Umbilical cord (tissue), 2 donors: ENCODE results near the gene ARHGEF19. TPM values are rescaled to one million over a fixed set of nuclear protein-coding genes. Genes with fewer than 3 reads are reported as not detected.
"Not testable (repeated sequence)": the region's sequence is repeated elsewhere in the genome, so short reads cannot be mapped to it uniquely, and the experiment has no call there.

Source experiments
- DNase-seq: peaks from one replicate; pipeline ENCODE4 v3.0.0-alpha.2; 2015; ENCODE audit warnings: low spot score
- total RNA-seq: library from RNA; depleted of rRNA; stranded (reverse); fragments of >200 nt; gene quantifications from one replicate; pipeline ENCODE4 v1.2.3, GENCODE V29; 2014; ENCODE audit warnings: low replicate concordance; ENCODE audit not compliant: insufficient read depth

The ARHGEF19 gene
- total RNA-seq, 1 donor from 2014 or later, result 26.5 TPM

DNA sequence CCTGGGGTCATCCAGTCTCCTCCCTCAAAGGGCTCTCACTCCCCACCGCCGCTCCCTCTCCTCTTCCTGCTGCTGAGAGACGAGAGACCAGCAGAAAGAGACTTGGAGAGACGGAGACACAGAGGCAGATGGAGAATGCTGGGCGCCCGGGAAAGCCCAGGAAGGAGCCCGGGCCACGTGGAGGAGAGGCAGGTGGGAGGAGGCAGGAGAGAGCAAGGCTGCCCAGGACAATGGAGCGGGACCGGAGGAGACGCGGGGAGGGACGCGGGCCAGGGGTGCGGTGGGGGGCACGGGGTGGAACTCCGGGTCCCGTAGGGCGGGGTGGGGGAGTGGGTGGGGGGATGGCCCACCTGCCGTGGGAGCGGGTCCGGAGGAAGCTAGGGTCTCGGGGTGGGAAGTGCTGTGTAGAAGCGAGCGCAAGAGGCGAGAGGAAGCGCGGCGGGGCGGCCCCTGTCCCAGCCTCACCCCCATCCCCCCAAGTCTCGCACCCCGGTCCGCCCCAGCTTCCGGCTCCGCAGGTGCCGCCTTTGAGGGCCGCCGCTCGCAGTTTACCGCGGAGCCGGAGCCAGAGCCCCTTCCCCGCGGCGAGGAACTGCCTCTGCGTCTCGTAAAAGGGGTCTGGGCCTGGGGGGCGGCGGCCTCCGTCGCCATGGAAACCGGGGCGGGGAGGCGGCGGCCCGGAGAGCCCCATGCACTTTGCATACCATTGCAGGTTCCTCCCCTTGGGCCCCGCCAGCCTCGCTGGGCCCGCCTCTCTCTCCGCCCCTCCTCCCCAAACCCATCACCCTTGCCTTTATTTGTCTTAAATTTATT is 44.9 kb downstream of the ARHGEF19 start:
- DNase-seq, result no peak

DNA sequence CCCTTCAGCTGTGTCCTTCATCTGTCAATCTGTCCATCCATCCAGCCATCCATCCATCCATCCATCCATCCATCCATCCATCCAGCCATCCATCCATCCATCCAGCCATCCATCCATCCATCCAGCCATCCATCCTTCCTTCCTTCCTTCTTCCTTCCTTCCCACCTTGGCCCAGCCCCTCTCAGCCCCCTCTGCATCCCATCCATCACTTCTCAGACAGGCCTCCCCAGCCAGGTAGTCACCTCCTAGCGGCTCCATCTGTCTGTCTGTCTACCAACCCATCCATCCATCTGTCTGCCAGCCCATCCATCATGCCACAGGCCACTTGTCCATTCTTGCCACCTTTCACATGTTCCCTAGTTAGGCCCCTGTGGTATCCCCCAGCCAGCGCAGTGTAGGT is 46.3 kb downstream of the ARHGEF19 start:
- DNase-seq, result no peak

DNA sequence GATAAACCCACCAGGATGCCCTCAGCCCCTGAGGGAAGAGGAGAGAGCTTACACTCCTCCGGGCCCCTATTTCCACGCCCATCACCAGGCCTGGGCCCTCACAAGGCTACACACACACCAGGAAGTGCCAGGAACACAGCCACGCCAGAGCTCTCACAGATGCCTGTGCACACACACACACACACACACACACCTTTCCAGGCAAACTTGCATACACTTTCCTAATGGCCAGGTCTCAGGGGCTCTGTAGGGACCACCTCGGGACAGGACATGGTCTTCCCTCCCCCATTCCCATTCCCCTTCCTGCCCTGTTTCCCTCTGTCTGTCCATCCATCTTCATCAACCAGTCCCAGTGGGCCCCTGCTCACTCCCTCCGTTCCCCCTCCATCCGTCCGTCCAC is 46.9 kb downstream of the ARHGEF19 start:
- no peak for DNase-seq

DNA sequence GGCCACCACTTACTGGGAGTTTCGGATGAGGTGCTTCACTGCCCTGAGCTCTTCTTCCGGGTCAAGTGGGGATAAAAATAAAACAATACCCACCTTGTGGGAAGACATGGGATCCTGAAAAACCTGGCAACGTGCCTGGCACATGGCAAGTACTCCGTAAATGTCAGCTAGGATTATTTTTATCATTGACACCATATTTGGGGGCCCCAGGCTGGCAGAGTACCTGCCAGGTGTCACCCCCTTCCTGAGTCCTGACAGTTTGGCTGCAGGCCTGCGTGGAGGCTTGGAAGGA is 47.4 kb downstream of the ARHGEF19 start:
- no peak for DNase-seq

DNA sequence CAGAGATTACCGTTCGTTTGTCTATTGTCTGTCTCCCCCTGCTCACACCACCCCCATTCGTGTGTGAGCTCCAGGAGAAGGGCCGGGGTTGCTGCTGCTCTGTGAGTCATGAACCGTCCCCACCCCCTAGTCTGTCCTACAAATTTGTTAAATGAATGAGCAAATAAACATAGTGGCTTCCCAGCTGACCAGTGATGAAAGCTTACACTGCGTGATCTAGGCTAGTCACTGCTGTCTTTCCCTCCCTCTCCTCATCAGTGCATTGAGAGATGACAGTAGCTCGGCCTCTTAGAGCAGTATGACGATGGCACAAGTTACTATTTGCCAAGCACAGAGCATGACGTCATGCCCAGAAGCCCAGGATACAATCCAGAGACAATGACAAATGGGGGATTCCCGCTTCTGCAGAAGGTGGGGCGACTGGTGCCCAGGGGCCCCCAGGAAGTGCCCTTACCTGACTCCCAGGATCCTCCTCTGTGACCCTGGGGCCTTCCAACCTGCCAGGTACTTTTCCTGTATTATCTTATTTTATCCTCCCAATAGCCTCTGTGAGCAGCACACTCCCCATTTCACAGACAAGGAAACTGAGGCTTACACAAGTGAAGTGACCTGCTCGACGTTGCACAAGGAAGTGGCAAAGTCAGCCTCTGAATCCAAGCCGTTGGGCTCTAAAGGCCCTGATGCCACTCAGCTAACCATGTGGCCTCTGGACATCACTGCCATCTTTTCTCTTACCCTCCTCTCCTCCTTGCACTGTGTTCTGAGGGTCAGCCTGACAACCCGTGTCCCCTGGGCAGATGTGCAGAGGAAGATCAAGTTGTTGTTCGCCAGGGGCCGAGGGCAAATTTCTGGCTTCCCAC is 48.0 kb downstream of the ARHGEF19 start:
- DNase-seq, result no peak

DNA sequence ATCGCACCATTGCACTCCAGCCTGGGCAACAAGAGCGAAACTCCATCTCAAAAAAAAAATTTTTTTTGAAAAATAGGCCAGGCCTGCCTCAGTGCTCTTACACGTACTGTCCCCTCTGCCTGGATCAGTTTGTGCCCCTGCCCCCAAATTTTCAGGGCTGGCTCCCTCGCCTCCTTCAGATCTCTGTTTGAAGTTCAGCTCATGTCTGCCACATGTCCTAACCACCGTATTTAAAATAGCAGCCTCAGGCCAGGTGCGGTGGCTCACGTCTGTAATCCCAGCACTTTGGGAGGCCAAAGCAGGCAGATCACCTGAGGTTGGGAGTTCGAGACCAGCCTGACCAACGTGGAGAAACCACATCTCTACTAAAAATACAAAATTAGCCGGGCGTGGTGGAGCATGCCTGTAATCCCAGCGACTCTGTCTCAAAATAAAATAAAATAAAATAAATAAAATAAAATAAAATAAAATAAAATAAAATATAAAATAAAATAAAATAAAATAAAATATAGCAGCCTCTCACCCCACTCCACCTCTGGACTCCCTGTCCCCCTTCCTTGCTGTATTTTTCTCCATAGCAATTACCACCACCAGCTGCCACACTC is 48.7 kb downstream of the ARHGEF19 start:
- not testable (repeated sequence) for DNase-seq

DNA sequence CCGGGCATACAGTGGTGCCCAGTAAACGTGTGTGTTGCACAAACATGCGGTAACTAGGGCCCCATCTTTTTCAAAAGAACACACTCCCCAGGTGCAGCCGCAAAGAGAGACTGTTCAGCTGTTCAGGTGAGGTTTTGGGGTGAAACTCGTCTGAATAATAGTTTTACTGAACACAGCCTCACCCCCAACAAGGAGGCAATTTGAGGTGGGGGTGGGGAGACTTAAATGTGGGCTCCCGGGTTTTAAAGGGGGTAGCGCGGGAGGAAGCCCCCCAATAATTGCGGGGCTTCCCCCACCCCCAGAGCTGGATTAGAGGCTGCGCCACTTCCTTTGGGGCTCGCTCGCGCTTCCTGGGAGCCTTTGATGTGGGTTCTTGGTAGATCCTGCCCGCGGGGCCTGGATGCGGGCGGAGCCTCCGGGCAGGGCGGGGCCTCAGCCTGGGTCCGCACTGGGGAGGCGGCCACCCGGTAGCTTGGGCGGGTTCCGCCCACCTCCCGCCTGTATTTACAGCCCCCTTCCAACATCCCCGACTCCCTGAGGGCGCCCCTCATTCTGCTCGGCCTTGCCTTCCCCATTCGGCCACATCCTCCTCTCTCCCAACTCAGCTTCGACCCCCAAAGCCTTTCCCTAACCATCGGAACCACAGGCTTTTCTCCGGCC is 50.2 kb downstream of the ARHGEF19 start:
- no peak for DNase-seq

DNA sequence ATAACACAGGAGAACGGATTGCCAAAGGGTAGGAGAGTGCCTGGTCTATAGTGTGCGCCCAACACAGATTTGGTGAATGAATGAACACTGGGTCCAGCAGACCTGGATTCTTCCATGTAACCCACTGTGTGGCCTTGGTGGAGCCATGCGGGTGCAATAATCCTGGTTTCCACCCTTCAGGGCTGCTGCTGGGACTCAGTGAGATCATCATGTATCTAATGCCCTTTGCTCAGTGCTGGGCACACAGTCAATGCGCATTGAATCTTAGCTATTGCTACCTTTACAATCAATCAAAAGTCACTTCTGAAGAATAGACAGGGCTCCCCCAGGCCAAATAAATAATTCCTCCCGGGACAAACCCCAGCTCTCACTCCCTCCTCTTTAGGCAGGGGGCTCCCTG is 50.7 kb downstream of the ARHGEF19 start:
- DNase-seq, result no peak

DNA sequence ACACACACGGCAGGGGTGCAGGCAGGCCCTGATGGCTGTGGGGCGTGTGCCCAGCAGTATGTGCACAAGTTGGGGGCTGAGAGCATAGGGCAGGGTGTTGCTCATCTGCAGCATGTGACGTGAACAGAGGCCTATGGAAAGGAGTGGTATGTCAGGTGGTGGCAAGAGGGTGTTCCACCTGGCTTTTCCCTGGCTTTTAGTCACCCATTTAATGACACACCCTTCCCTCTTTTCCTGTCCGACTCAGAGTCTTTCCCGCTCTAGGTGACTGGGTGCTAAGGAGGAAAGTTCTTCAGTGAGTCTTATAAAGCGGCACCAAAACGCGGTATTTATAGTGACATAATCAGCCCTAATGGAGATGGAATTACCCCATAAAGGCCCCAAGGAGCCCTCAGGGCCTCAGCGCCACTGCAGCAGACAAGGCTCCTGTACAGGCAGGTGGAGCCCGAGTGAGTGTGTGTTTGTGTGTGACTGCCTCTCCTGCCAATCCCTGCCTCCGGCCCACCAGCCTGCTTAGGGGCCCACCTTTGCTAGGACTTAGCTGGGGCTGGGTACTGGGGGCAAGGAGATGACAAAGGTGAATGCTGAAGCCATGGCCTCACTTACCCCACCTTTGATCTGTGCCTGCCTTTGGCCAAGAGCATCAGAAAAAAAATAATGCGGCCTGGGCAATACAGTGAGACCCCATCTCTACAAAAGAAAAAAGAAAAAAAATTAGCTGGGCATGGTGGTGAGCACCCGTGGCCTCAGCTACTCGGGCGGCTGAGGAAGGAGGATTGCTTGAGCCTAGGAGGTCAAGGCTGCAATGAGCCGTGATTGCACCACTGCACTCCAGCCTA is 53.2 kb downstream of the ARHGEF19 start:
- peak; percentile 53 for DNase-seq

DNA sequence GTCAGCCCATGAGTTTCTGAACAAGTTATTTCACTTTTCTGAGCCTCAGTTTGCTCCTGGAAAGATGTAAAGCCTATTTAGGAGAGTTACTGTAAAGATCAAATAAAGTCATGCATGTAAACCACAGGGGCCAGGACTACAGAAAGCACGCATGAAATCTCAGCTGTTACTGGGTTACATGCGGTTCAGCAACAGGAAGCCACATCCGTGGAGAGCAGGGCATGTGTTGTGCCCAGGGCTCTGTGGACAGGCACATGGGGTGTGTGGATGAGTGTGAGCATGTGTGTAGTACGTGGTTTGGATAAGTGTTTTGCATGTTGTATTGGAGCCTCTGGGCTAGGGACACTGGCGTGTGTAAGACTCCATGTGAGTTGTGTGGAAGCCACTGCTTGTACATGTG is 54.4 kb downstream of the ARHGEF19 start:
- no peak for DNase-seq

DNA sequence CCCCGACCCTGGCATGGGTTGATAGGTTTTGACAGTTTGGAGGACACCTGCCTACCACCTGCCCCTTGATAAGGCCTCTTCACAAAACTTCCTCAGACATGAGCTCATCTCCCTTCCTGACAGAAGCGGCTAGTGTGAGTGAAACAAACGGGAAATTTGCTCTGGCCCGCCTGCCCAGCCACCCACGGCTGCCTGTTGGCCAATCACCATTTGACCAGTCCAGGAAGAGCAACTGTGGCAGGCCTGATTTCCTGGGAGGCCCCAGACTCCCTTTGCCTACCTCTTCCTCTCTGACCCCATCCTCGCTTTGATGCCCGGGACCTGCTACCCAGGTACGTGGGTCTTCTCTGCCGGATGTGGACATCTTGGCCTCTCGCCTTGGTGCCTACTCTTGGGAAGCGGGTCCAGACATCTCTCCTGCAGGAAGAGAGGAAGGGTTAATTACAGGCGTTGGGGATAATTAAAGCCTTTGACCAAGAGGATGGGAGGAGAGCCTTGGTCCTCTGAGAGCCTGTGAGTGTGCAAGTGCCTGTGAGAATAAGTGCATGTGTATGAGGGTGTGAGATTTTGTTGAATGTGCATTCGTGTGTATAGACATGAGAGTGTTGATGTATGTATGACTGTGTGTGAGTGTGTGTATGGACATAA is 55.5 kb downstream of the ARHGEF19 start:
- DNase-seq, result peak; percentile 38

DNA sequence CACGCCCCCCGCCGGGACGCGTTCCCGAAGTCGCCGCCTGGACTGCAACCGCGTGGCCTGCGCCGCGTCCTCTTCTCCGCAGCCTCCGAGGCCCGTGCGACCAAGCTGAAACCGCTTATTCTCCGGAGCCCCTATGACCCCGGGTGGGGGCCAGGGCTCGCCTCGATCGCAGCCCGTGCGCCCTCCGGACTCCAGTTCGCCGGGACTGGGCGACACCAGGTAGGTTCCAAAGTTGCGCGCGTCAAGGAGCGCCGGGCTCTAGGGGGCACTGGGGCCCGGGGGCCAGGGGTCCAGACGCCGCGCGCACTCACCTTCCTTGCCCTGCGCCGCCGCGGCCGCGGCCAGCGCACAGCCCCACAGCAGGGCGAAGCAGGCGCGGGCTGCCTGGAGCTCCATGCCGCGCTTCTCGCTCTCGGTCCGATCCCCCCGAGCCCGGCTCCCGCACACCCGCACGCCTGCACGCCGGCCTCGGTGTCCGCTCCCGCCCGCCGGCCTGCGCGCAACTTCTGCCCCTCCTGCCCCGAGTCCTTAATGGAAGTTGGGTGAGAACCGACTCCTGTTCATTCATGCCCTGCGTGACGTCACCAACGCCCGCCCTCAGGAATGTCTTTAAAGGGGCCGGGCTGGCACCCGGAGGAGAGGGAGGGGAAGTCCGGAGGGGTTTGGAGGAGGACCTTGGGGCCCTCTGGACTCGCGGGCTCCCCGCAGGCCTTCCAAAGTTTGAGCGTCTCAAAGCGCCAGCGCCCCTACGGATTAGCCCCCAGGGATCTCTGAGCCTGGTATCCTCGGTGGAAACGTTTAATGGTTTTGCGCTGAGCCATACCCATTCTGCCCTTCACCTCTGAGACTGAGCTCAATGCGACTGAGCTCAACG is 56.7 kb downstream of the ARHGEF19 start, which contains the start of gene EPHA2:
Gene EPHA2, minus strand, starts transcription at position 533 of the 874 bp plus-strand sequence. Its CDS starts 137 bp downstream, at position 396.
- DNase-seq, result peak; percentile 96

DNA sequence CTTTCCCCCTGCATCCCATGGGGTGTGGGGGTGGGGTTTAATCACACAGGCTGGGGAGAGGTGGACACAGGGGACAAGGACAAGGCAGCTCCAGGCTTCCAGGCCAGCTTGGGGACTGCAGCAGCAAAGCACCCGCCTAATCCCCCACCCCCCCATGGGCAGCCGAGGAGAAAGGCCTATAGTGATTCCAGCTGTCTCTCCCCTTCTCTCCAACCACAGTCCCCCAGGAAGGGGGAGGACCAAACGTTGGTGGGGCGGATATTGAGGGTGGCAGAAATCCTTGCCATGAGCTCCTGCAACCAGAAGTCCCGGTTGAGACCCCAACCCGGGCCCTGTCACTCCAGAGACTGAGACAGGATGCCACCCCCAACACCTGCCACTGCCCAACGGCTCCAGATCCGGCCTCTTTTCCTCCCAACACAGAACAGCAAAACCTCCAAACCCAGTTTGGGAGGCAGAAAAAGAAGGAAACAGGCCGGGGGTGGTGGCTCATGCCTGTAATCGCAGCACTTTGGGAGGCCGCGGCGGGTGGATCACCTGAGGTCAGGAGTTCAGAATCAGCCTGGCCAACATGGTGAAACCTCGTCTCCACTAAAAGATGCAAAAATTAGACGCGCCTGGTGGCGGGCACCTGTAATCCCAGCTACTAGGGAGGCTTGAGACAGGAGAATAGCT is 58.3 kb downstream of the ARHGEF19 start:
- DNase-seq, result no peak

DNA sequence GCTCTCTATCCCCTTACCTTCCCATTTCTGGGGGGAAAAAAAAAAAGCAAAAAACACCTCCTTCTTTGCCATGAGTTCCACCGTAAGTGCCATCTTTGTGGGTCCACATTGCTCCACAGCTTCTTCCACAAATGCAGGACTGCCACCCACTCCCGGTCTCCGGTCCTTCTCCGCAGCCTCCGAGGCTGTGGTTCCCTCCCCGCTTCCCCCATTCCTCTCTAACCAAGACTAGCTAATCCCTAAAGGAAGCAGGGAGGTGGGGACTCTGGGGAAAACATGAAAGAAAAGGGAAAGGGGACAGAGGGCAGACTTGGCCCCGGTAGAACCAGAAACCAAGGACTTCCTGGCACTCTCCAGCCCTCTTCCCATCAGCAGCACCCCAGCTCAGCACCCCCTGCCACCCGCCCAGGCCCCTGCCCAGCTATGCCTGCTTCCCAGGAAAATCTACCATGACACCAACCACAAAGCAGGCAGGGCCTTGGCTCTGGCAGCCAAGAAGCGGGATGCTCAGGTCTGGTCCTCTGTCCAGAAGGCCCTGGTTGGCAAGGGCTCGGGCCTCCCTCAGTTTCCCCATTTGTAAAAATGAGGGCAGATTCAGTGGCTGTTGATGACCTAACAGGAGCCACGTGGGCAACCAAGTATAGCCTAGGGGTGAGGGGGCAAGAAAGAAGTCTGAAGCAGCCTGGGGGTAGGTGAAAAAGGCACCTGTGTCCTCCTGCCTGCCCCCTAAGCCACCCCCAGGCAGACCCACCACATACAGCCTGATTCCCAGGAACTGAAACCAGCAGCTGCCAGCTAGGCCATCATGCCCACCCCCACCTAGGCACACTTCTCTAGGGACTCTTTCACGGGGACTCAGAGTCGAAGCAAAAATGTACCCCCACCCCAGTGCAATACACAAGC is 59.1 kb downstream of the ARHGEF19 start:
- peak; percentile 32 for DNase-seq

DNA sequence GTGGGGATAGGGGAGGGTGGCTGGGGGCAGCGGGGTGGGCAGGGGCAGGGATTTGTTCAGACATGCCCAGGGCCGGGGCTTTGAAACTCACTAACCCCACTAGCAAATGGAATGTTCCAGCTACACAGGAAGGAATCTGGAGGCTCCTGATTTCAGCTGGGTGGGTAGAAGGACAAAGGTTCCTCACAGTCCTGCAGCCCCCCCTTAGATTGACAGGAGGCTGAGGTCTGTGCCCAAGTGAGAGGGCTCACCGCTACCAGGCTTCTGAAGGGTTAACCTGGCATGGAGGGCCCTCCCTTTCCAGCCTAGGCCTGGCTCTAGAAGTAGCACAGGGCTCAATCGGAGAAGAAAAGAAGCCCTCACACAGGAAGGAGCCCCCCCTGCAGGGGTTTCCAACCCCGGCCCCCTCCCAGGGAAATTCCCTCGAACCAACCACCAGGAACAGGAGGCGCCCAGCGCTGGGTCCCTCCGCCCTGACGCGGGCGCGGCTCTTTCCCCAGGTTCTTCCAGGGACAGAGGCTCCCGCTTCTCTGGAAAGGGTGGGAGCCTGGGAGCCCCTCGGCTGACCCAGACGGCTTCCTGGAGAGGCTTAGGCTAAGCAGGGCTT is 59.9 kb downstream of the ARHGEF19 start:
- DNase-seq, result peak; percentile 40

DNA sequence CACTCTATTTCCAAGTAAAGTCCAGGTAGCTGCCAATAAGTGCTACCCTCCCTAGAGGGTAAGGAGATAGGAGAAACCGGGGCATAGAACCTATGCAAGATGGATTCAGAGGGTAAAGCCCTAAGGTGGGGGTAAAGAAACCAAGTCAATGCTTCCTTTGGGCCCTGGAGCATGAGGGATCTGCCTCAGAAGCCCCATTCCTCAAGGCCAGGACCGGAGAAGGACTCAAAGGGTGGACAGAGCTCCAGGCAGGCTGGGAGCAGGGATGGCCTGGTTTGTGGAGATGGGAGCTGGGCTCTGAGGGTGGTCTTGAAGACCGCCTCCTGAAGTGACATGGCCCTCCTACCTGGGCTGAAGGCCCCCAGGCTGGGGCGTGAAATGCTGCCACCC is 60.5 kb downstream of the ARHGEF19 start:
- no peak for DNase-seq
